Small intestine (tissue), 7 donors: ENCODE measurements around the gene CASK. TPM values are rescaled to one million over a fixed set of nuclear protein-coding genes. Genes with fewer than 3 reads are reported as not detected.

Source experiments
- DNase-seq, 2 donors: peaks; one replicate each; pipeline versions ENCODE4 v3.0.0 to v3.0.0-alpha.2; 2013
- FAIRE-seq: peaks from 2 replicates; lab custom pipeline; 2012; peaks lifted over from hg19 to GRCh38; lab: Jason Lieb, UNC
- H3K27ac ChIP-seq, 3 donors: one replicate each; pipeline ENCODE4 v1.5.1; 2013; ENCODE audit warnings: low read length in 2 of 3, mild to moderate bottlenecking in 2 of 3, control low read depth in 1 of 3, inconsistent platforms in 1 of 3, low read depth in 1 of 3, moderate library complexity in 1 of 3
- H3K27me3 ChIP-seq, 3 donors: one replicate each; pipeline ENCODE4 v1.6.1; 2013; ENCODE audit warnings: low read length in 3 of 3, inconsistent platforms in 1 of 3; ENCODE audit not compliant: control insufficient read depth in 3 of 3, insufficient read depth in 3 of 3
- H3K36me3 ChIP-seq, 3 donors: one replicate each; pipeline ENCODE4 v1.6.1; 2013; ENCODE audit warnings: low read length in 3 of 3, inconsistent platforms in 1 of 3, low read depth in 1 of 3, mild to moderate bottlenecking in 1 of 3, moderate library complexity in 1 of 3; ENCODE audit not compliant: control insufficient read depth in 3 of 3, insufficient read depth in 2 of 3
- H3K4me1 ChIP-seq, 3 donors: one replicate each; pipeline ENCODE4 v1.6.1; 2013; ENCODE audit warnings: low read length in 2 of 3, inconsistent platforms in 1 of 3, low read depth in 1 of 3, mild to moderate bottlenecking in 1 of 3, moderate library complexity in 1 of 3; ENCODE audit not compliant: control insufficient read depth in 3 of 3, insufficient read depth in 2 of 3
- H3K4me3 ChIP-seq, 3 donors: one replicate each; pipeline ENCODE4 v1.5.1; 2013; ENCODE audit warnings: low read length in 3 of 3, control low read depth in 1 of 3, inconsistent platforms in 1 of 3, low read depth in 1 of 3, mild to moderate bottlenecking in 1 of 3, moderate library complexity in 1 of 3
- H3K9me3 ChIP-seq, 2 donors: one replicate each; pipeline ENCODE4 v1.6.1; 2013; ENCODE audit warnings: low read depth in 1 of 2, low read length in 1 of 2; ENCODE audit not compliant: control insufficient read depth in 2 of 2, insufficient read depth in 1 of 2
- WGBS, 3 donors: extraction: QIAGEN DNeasy Blood & Tissue Kit; methylation state at CpG; one replicate each; pipeline ENCODE4 v1.1.7; 2013; 5-methylcytosine and 5-hydroxymethylcytosine counted together
- polyA plus RNA-seq, 4 donors: library from polyadenylated mRNA; stranded (reverse) in 3 of 4; unstranded in 1 of 4; fragments of 200-250 nt in 3 of 4; fragments of 120-200 nt in 1 of 4; gene quantifications; one replicate each; pipeline versions ENCODE4 v1.2.1 to v1.2.3, GENCODE V29; 2013
- donor health status: healthy with polysubstance abuse.
- donor health status: control.
- donor health status: control.
- donor health status: Bipolar disorder and iron deficiency.
- donor health status: healthy.

CASK gene
- polyA plus RNA-seq, 4 donors = 16.5 to 77.8 (median 25.2) TPM

GRCh38 chrX:41475191-41475590 is 448.2 kb downstream of the CASK start:
- WGBS, 3 donors = 77 to 92% (median 87%) methylated on average over 6 of the region's 6 CpGs
- DNase-seq (no peak), FAIRE-seq (no peak)
- Histone ChIP-seq H3K4me1 (peaks cover 0 to 17% (median 0%) of the 10 kb centered on the region in 3 donors), H3K9me3 (peaks cover 0 to 14% of the 10 kb centered on the region in 2 donors), H3K27ac (no peak overlapping the region), H3K27me3 (no peaks in the 10 kb centered on the region), H3K4me3 (no peak overlapping the region), H3K36me3 (no peaks in the 10 kb centered on the region)

GRCh38 chrX:41474726-41475100 is 448.6 kb downstream of the CASK start:
- DNase-seq (no peak), FAIRE-seq (no peak)
- H3K4me1 ChIP-seq = peaks cover 0 to 17% (median 0%) of the 10 kb centered on the region in 3 donors
- no peaks in the 10 kb centered on the region for H3K27me3 ChIP-seq
- no peak overlapping the region for H3K4me3 ChIP-seq
- H3K9me3 ChIP-seq = peaks cover 0 to 10% of the 10 kb centered on the region in 2 donors
- no peaks in the 10 kb centered on the region for H3K36me3 ChIP-seq
- WGBS, 3 donors = 91 to 93% (median 92%) methylated on average over 11 to 16 of the region's 16 CpGs
- no peak overlapping the region for H3K27ac ChIP-seq

- WGBS, 3 donors = 93 to 99% (median 97%) methylated on average over 49 to 91 of the region's 91 CpGs
- H3K27ac ChIP-seq = no peak overlapping the region
- no peaks in the 10 kb centered on the region for H3K27me3 ChIP-seq
- no peak for FAIRE-seq
- DNase-seq = no peak
- no peak overlapping the region for H3K4me3 ChIP-seq
- peaks cover 0 to 17% (median 0%) of the 10 kb centered on the region in 3 donors for H3K4me1 ChIP-seq
- peaks cover 0 to 10% of the 10 kb centered on the region in 2 donors for H3K9me3 ChIP-seq
- no peaks in the 10 kb centered on the region for H3K36me3 ChIP-seq
Measured at GRCh38 chrX:41473936-41474725, 449.2 kb downstream of the CASK start.

- H3K27ac ChIP-seq = peak overlapping the region in 2 of 3 donors; percentile 49 to 82
- H3K4me1 ChIP-seq = peaks cover 0 to 17% (median 0%) of the 10 kb centered on the region in 3 donors
- 90 to 95% (median 92%) methylated on average over 16 to 32 of the region's 32 CpGs for WGBS, 3 donors
- H3K36me3 ChIP-seq = no peaks in the 10 kb centered on the region
- FAIRE-seq = no peak
- H3K9me3 ChIP-seq = peaks cover 0 to 10% of the 10 kb centered on the region in 2 donors
- DNase-seq = peak in 1 of 2 donors; percentile 18
- no peaks in the 10 kb centered on the region for H3K27me3 ChIP-seq
- H3K4me3 ChIP-seq = no peak overlapping the region
Measured at GRCh38 chrX:41472231-41472815, 451.0 kb downstream of the CASK start.

- peak; percentile 37 to 55 for DNase-seq
- Histone ChIP-seq H3K9me3 (peaks cover 0 to 10% of the 10 kb centered on the region in 2 donors), H3K27me3 (no peaks in the 10 kb centered on the region), H3K27ac (peak overlapping the region in 2 of 3 donors; percentile 49 to 82), H3K4me3 (no peak overlapping the region), H3K36me3 (no peaks in the 10 kb centered on the region), H3K4me1 (peaks cover 0 to 17% (median 0%) of the 10 kb centered on the region in 3 donors)
- 25 to 49% (median 35%) methylated on average over 1 to 2 of the region's 2 CpGs for WGBS, 3 donors
- no peak for FAIRE-seq
Measured at GRCh38 chrX:41471786-41472185, 451.6 kb downstream of the CASK start.

- Histone ChIP-seq H3K4me1 (peaks cover 0 to 12% (median 0%) of the 10 kb centered on the region in 3 donors), H3K4me3 (no peak overlapping the region), H3K27ac (no peak overlapping the region), H3K27me3 (no peaks in the 10 kb centered on the region), H3K9me3 (peaks cover 0 to 10% of the 10 kb centered on the region in 2 donors), H3K36me3 (no peaks in the 10 kb centered on the region)
- no peak for FAIRE-seq
- DNase-seq = no peak
- 84 to 92% (median 90%) methylated on average over 7 of the region's 7 CpGs for WGBS, 3 donors
Measured at GRCh38 chrX:41470706-41471105, 452.6 kb downstream of the CASK start.

- no peak overlapping the region for H3K4me3 ChIP-seq
- H3K27ac ChIP-seq = peak overlapping the region in 1 of 3 donors; percentile 14
- DNase-seq (no peak), FAIRE-seq (no peak)
- H3K36me3 ChIP-seq = no peaks in the 10 kb centered on the region
- H3K9me3 ChIP-seq = peaks cover 0 to 10% of the 10 kb centered on the region in 2 donors
- 59 to 73% (median 60%) methylated on average over 3 of the region's 3 CpGs for WGBS, 3 donors
- H3K4me1 ChIP-seq = peaks cover 0 to 8% (median 0%) of the 10 kb centered on the region in 3 donors
- H3K27me3 ChIP-seq = no peaks in the 10 kb centered on the region
Measured at GRCh38 chrX:41468647-41469323, 454.6 kb downstream of the CASK start.
